HEK293T (cell line): ENCODE measurements around the gene CCR3.

Source experiments
- CTCF ChIA-PET: fragments of 350-600 bp; formaldehyde crosslinking; extraction: SDS; loops from one replicate; lab custom pipeline; 2021; ENCODE audit warnings: antibody characterized with exemption, inconsistent platforms; lab: Yijun Ruan, JAX
- POLR2A ChIA-PET: fragments of 350-600 bp; formaldehyde crosslinking; extraction: SDS; loops from one replicate; lab custom pipeline; 2020; ENCODE audit warnings: antibody characterized with exemption, inconsistent platforms; lab: Yijun Ruan, JAX
- DNase-seq: peaks from one replicate; pipeline ENCODE4 v3.0.0; 2012; ENCODE audit warnings: mixed read lengths; ENCODE audit errors: extremely low spot score
- ARNT ChIP-seq: fragments of 450-650 bp; IDR thresholded peaks from 2 replicates; pipeline ENCODE4 v1.6.1; 2017; ENCODE audit warnings: mild to moderate bottlenecking
- BHLHE40 ChIP-seq: fragments of 450-650 bp; IDR thresholded peaks from 2 replicates; pipeline ENCODE4 v1.6.1; 2016; ENCODE audit warnings: mild to moderate bottlenecking, moderate library complexity, borderline replicate concordance
- CTBP1 ChIP-seq: fragments of 450-650 bp; IDR thresholded peaks from 2 replicates; pipeline ENCODE4 v1.6.1; 2016; ENCODE audit warnings: borderline replicate concordance
- ELF4 ChIP-seq: fragments of 450-650 bp; IDR thresholded peaks from 2 replicates; pipeline ENCODE4 v1.6.1; 2017; ENCODE audit warnings: antibody characterized with exemption
- FOXA1 ChIP-seq: fragments of 450-650 bp; IDR thresholded peaks from 2 replicates; pipeline ENCODE4 v1.6.1; 2016; ENCODE audit warnings: mild to moderate bottlenecking
- FOXK2 ChIP-seq: fragments of 450-650 bp; IDR thresholded peaks from 2 replicates; pipeline ENCODE4 v1.6.1; 2016; ENCODE audit warnings: mild to moderate bottlenecking
- FOXM1 ChIP-seq: fragments of 450-650 bp; IDR thresholded peaks from 2 replicates; pipeline ENCODE4 v1.6.1; 2017; ENCODE audit warnings: mild to moderate bottlenecking, borderline replicate concordance
- HDGF ChIP-seq: fragments of 450-650 bp; IDR thresholded peaks from 2 replicates; pipeline ENCODE4 v1.6.1; 2017; ENCODE audit warnings: antibody characterized with exemption, borderline replicate concordance
- L3MBTL2 ChIP-seq: fragments of 450-650 bp; conservative IDR thresholded peaks from 2 replicates; pipeline ENCODE4 v1.6.1; 2016; ENCODE audit warnings: mild to moderate bottlenecking
- LEF1 ChIP-seq: fragments of 450-650 bp; IDR thresholded peaks from 2 replicates; pipeline ENCODE4 v1.6.1; 2017; ENCODE audit warnings: mild to moderate bottlenecking, borderline replicate concordance
- NFRKB ChIP-seq: fragments of 450-650 bp; IDR thresholded peaks from 2 replicates; pipeline ENCODE4 v1.6.1; 2016; ENCODE audit warnings: mild to moderate bottlenecking, moderate library complexity
- PKNOX1 ChIP-seq: fragments of 450-650 bp; IDR thresholded peaks from 2 replicates; pipeline ENCODE4 v1.6.1; 2016
- SP1 ChIP-seq: fragments of 450-650 bp; IDR thresholded peaks from 2 replicates; pipeline ENCODE4 v1.6.1; 2017
- SUZ12 ChIP-seq: fragments of 450-650 bp; IDR thresholded peaks from 2 replicates; pipeline ENCODE4 v1.6.1; 2016; ENCODE audit warnings: mild to moderate bottlenecking
- TARDBP ChIP-seq: fragments of 450-650 bp; IDR thresholded peaks from 2 replicates; pipeline ENCODE4 v1.6.1; 2016
- ZNF384 ChIP-seq: fragments of 450-650 bp; IDR thresholded peaks from 2 replicates; pipeline ENCODE4 v1.6.1; 2016

The CCR3 gene

GRCh38 chr3:46278816-46279672 is 36.8 kb downstream of the CCR3 start:
- ChIA-PET CTCF (no interaction called here), POLR2A (no interaction called here)
- no peak for DNase-seq
- TF ChIP-seq ZNF384 (no peak), BHLHE40 (no peak), L3MBTL2 (no peak), SP1 (no peak), TARDBP (no peak), LEF1 (no peak), FOXA1 (no peak), SUZ12 (no peak), NFRKB (no peak), HDGF (no peak), FOXK2 (no peak), ARNT (no peak), CTBP1 (no peak), FOXM1 (no peak), ELF4 (no peak), PKNOX1 (no peak)

- TF ChIP-seq SUZ12, result no peak
- ChIA-PET CTCF (interaction anchor here (0.7 kb wide), 1 partner anchor 281 kb away, joined by 5 read pairs; no protein-coding TSS in a partner anchor), POLR2A (no interaction called here)
- DNase-seq, result no peak
Observed at GRCh38 chr3:46280105-46280797, 38.0 kb downstream of the CCR3 start.

- TF ChIP-seq FOXM1, result no peak
- POLR2A ChIA-PET, result no interaction called here
- DNase-seq, result no peak
- CTCF ChIA-PET, result no interaction called here
Observed at GRCh38 chr3:46281551-46281950, 39.3 kb downstream of the CCR3 start.

- no peak for TF ChIP-seq HDGF
- TF ChIP-seq PKNOX1, result no peak
- TF ChIP-seq ELF4, result no peak
- no peak for TF ChIP-seq FOXK2
- TF ChIP-seq LEF1, result no peak
- no peak for TF ChIP-seq SUZ12
- no peak for TF ChIP-seq BHLHE40
- no peak for TF ChIP-seq CTBP1
- TF ChIP-seq ARNT, result no peak
- no peak for TF ChIP-seq FOXA1
- no peak for TF ChIP-seq FOXM1
- TF ChIP-seq ZNF384, result no peak
- no peak for TF ChIP-seq TARDBP
- TF ChIP-seq SP1, result no peak
- TF ChIP-seq NFRKB, result no peak
- TF ChIP-seq L3MBTL2, result no peak
- CTCF ChIA-PET, result no interaction called here
- no peak for DNase-seq
- POLR2A ChIA-PET, result no interaction called here
Observed at GRCh38 chr3:46282041-46282440, 39.8 kb downstream of the CCR3 start.

GRCh38 chr3:46282696-46283095 is 40.4 kb downstream of the CCR3 start:
- no peak for DNase-seq
- ChIA-PET POLR2A (no interaction called here), CTCF (no interaction called here)
- no peak for TF ChIP-seq BHLHE40
- no peak for TF ChIP-seq SP1
- no peak for TF ChIP-seq FOXM1
- no peak for TF ChIP-seq ZNF384
- no peak for TF ChIP-seq HDGF
- TF ChIP-seq ELF4, result no peak
- TF ChIP-seq PKNOX1, result no peak
- TF ChIP-seq L3MBTL2, result no peak
- no peak for TF ChIP-seq NFRKB
- no peak for TF ChIP-seq ARNT
- no peak for TF ChIP-seq SUZ12
- no peak for TF ChIP-seq FOXK2
- no peak for TF ChIP-seq CTBP1
- TF ChIP-seq FOXA1, result no peak
- TF ChIP-seq LEF1, result no peak

- CTCF ChIA-PET, result no interaction called here
- POLR2A ChIA-PET, result no interaction called here
- no peak for DNase-seq
- no peak for TF ChIP-seq BHLHE40
- TF ChIP-seq TARDBP, result no peak
- TF ChIP-seq SP1, result no peak
- TF ChIP-seq SUZ12, result no peak
- TF ChIP-seq LEF1, result no peak
- TF ChIP-seq ELF4, result no peak
- no peak for TF ChIP-seq CTBP1
Observed at GRCh38 chr3:46283881-46284450, 41.7 kb downstream of the CCR3 start.
